ENCODE measurements around the gene KCNMA1. TPM values are rescaled to one million over a fixed set of nuclear protein-coding genes. Genes with fewer than 3 reads are reported as not detected.

KCNMA1 gene
- total and polyA plus RNA-seq, 9 of the 15 experiments (the other 6 are each of a cell fraction or from before 2014, with no cell fraction given): 0.01 to 0.95 (median 0.15) TPM; not detected in 4

DNA sequence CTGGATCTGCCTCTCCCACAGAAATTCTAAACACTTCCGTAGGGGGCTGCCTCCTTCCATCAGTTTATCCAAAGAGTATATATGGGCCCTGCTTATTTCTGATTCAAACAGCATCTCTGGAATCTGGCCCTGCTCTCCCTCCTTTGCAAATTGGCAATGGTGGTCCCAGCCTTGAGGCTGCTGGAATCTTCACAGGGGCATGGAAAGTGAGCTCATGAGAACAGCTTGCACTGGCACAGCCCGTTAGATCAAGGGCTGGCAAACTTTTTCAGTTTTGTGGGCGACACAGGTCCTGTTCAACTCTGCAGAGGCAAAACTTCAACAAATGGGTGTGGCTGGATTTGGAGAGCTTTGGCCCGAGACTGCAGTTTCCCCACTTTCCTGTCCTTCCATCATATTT lies 526.9 kb downstream of the KCNMA1 start:
- no peak for TF ChIP-seq FOS (IDR thresholded peaks at IDR 0.05; ENCODE audit: extremely low read depth, insufficient read length)
- no peak for TF ChIP-seq PHB (CRISPR knock-in tag; IDR thresholded peaks at IDR 0.05)
- TF ChIP-seq NR4A1 (CRISPR knock-in tag; IDR thresholded peaks at IDR 0.05): no peak
- TF ChIP-seq NR4A1 (tag; IDR thresholded peaks at IDR 0.05): no peak
- TF ChIP-seq POLR2B (IDR thresholded peaks at IDR 0.05; ENCODE audit: low read depth, partially characterized antibody): no peak
- TF ChIP-seq, protein P1, sequence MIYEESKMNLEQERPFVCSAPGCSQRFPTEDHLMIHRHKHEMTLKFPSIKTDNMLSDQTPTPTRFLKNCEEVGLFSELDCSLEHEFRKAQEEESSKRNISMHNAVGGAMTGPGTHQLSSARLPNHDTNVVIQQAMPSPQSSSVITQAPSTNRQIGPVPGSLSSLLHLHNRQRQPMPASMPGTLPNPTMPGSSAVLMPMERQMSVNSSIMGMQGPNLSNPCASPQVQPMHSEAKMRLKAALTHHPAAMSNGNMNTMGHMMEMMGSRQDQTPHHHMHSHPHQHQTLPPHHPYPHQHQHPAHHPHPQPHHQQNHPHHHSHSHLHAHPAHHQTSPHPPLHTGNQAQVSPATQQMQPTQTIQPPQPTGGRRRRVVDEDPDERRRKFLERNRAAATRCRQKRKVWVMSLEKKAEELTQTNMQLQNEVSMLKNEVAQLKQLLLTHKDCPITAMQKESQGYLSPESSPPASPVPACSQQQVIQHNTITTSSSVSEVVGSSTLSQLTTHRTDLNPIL (CRISPR knock-in tag; IDR thresholded peaks at IDR 0.05): no peak
- no peak for TF ChIP-seq ZNF282 (CRISPR knock-in tag; IDR thresholded peaks at IDR 0.05)
- TF ChIP-seq SRSF9 (IDR thresholded peaks at IDR 0.05; ENCODE audit: borderline replicate concordance, low read depth, low read length): no peak
- TF ChIP-seq SMAD4 (CRISPR knock-in tag; conservative IDR thresholded peaks at IDR 0.05): no peak
- no peak for TF ChIP-seq ETS2 (tag; IDR thresholded peaks at IDR 0.05; ENCODE audit: borderline replicate concordance, poor library complexity, severe bottlenecking)
- TF ChIP-seq RFX7 (CRISPR knock-in tag; IDR thresholded peaks at IDR 0.05): no peak
- no peak for TF ChIP-seq TAF9B (IDR thresholded peaks at IDR 0.05; ENCODE audit: partially characterized antibody)
- TF ChIP-seq KDM4B (IDR thresholded peaks at IDR 0.05; ENCODE audit: borderline replicate concordance in 2 of 2, low read depth in 1 of 2): no peak
- TF ChIP-seq ZNF133 (CRISPR knock-in tag; IDR thresholded peaks at IDR 0.05): no peak
- no peak for TF ChIP-seq ZNF398 (CRISPR knock-in tag; IDR thresholded peaks at IDR 0.05)
- no peak overlapping the region for H2AFZ ChIP-seq (ENCODE audit: low read depth, low read length)
- ATAC-seq (no peak), DNase-seq (ENCODE audit: extremely low read depth in 1 of 4, low spot score in 3 of 4) (no peak), FAIRE-seq (no peak)
- no peaks in the 10 kb centered on the region for H3K9me3 ChIP-seq (replicated peaks; ENCODE audit: control insufficient read depth, insufficient read depth, low read depth, low read length)
- H3K9ac ChIP-seq (ENCODE audit: insufficient read depth in 1 of 2, low read depth in 2 of 2, low read length in 2 of 2): no peak overlapping the region
- no peak overlapping the region for H3K27ac ChIP-seq (ENCODE audit: extremely low read depth, low read depth, low read length)
- intact Hi-C loops (cut with micrococcal nuclease) (no loop called here), in situ Hi-C loops (cut with MboI) (no loop called here)
- 0 out of 2 replicates have a peak, but pooled peaks cover 3% of the 10 kb centered on the region for H4K20me1 ChIP-seq (replicated peaks; ENCODE audit: control insufficient read depth, insufficient read depth, low read length)
- H3K27me3 ChIP-seq (ENCODE audit: control insufficient read depth in 2 of 2, insufficient read depth in 2 of 2, low read length in 2 of 2): peaks cover 0 to 19% of the 10 kb centered on the region in 2 experiments; a peak in 2 of 5 replicates
- WGBS (ENCODE audit: insufficient coverage, low coverage, missing lambda C conversion rate): 2% methylated on average over 4 of the region's 4 CpGs
- POLR2A ChIA-PET: interaction anchor here (0.6 kb wide), 1 partner anchor 1700 kb away, joined by 3 read pairs; no protein-coding TSS in a partner anchor
- H3K4me3 ChIP-seq: no peak overlapping the region
- H3K36me3 ChIP-seq (ENCODE audit: control insufficient read depth, insufficient read depth, low read length): no peaks in the 10 kb centered on the region
- no TSS peak for BruUV-seq (replicated peaks)
- no peaks in the 10 kb centered on the region for H3K9me1 ChIP-seq (ENCODE audit: control insufficient read depth, insufficient read depth, low read length)
- CTCF ChIA-PET (ENCODE audit: low intra/inter-chr PET ratio): no interaction called here
- no peaks in the 10 kb centered on the region for H3K4me1 ChIP-seq (replicated peaks in 1 of 2; ENCODE audit: control insufficient read depth in 2 of 2, insufficient read depth in 2 of 2, low read length in 2 of 2)
- no peaks in the 10 kb centered on the region for H3K79me2 ChIP-seq (ENCODE audit: control insufficient read depth, insufficient read depth, low read length)
- no peak overlapping the region for H3K4me2 ChIP-seq (ENCODE audit: insufficient read depth, low read length)
